ENCODE data around the gene ANHX.

Gene ANHX

GRCh38 chr12:133174901-133175300, 60.8 kb downstream of the ANHX start:
- Histone ChIP-seq H3K9me3 (ENCODE audit: insufficient read depth, low read length, severe bottlenecking) (peaks cover 43% of the 10 kb centered on the region), H3K27ac (ENCODE audit: low read length) (no peak overlapping the region), H3K27me3 (ENCODE audit: insufficient read depth, low read length, poor library complexity) (no peaks in the 10 kb centered on the region), H3K4me3 (ENCODE audit: low read depth in 1 of 2, low read length in 2 of 2) (no peak overlapping the region), H3K36me3 (ENCODE audit: insufficient read depth, low read length) (no peaks in the 10 kb centered on the region), H2AFZ (ENCODE audit: low read depth, low read length) (no peak overlapping the region), H3K4me1 (ENCODE audit: insufficient read depth, low read length) (no peaks in the 10 kb centered on the region), H3K79me2 (ENCODE audit: insufficient read depth, low read length) (no peaks in the 10 kb centered on the region), H4K20me1 (ENCODE audit: insufficient read depth, low read length) (no peaks in the 10 kb centered on the region), H3K4me2 (ENCODE audit: insufficient read depth, low read length) (no peak overlapping the region), H3K9ac (ENCODE audit: low read depth, low read length) (no peak overlapping the region)
- no peak for TF ChIP-seq CTCF (IDR thresholded peaks at IDR 0.05; ENCODE audit: borderline replicate concordance, extremely low read depth, low read length, poor library complexity, severe bottlenecking)
- no peak for TF ChIP-seq EZH2 (IDR thresholded peaks at IDR 0.05; ENCODE audit: borderline replicate concordance, low read depth, low read length, severe bottlenecking)
- DNase-seq (no peak), ATAC-seq (ENCODE audit: insufficient read depth, low read depth) (no peak)

- no peak overlapping the region for H3K9ac ChIP-seq (ENCODE audit: low read depth, low read length)
- peaks cover 39% of the 10 kb centered on the region for H3K9me3 ChIP-seq (ENCODE audit: insufficient read depth, low read length, severe bottlenecking)
- no peaks in the 10 kb centered on the region for H3K36me3 ChIP-seq (ENCODE audit: insufficient read depth, low read length)
- TF ChIP-seq EZH2 (IDR thresholded peaks at IDR 0.05; ENCODE audit: borderline replicate concordance, low read depth, low read length, severe bottlenecking) (no peak), CTCF (IDR thresholded peaks at IDR 0.05; ENCODE audit: borderline replicate concordance, extremely low read depth, low read length, poor library complexity, severe bottlenecking) (no peak)
- H3K27ac ChIP-seq (ENCODE audit: low read length) = no peak overlapping the region
- no peak overlapping the region for H2AFZ ChIP-seq (ENCODE audit: low read depth, low read length)
- no peaks in the 10 kb centered on the region for H4K20me1 ChIP-seq (ENCODE audit: insufficient read depth, low read length)
- ATAC-seq (ENCODE audit: insufficient read depth, low read depth) = no peak
- H3K27me3 ChIP-seq (ENCODE audit: insufficient read depth, low read length, poor library complexity) = no peaks in the 10 kb centered on the region
- H3K4me1 ChIP-seq (ENCODE audit: insufficient read depth, low read length) = no peaks in the 10 kb centered on the region
- no peak overlapping the region for H3K4me2 ChIP-seq (ENCODE audit: insufficient read depth, low read length)
- DNase-seq = no peak
- no peak overlapping the region for H3K4me3 ChIP-seq (ENCODE audit: low read depth in 1 of 2, low read length in 2 of 2)
- no peaks in the 10 kb centered on the region for H3K79me2 ChIP-seq (ENCODE audit: insufficient read depth, low read length)
Observed at GRCh38 chr12:133172491-133172890, 63.2 kb downstream of the ANHX start.
